Uterus (tissue), 4 donors: ENCODE results near the gene COL9A3. TPM values are rescaled to one million over a fixed set of nuclear protein-coding genes. Genes with fewer than 3 reads are reported as not detected.

Experiments
- DNase-seq, 2 donors: peaks; one replicate each; pipeline ENCODE4 v3.0.0-alpha.2; 2019 to 2020
- H3K27ac ChIP-seq, 2 donors: fragments of 200-600 bp; sonication (generic); 1 replicate in 1 of 2; 2 replicates in 1 of 2; pipeline ENCODE4 v1.5.1; 2016 to 2018
- H3K27me3 ChIP-seq, 2 donors: fragments of 200-600 bp; sonication (generic); one replicate each; pipeline ENCODE4 v1.5.1; 2018 to 2019; ENCODE audit warnings: control low read depth in 1 of 2
- H3K36me3 ChIP-seq, 2 donors: fragments of 200-600 bp; sonication (generic); one replicate each; pipeline ENCODE4 v1.5.1; 2019; ENCODE audit warnings: control low read depth in 1 of 2
- H3K4me1 ChIP-seq, 2 donors: fragments of 200-600 bp; sonication (generic); one replicate each; pipeline ENCODE4 v1.5.1; 2018 to 2019; ENCODE audit warnings: control low read depth in 1 of 2
- H3K4me3 ChIP-seq, 2 donors: fragments of 200-600 bp; sonication (generic); 1 replicate in 1 of 2; 2 replicates in 1 of 2; pipeline ENCODE4 v1.5.1; 2018 to 2019; ENCODE audit warnings: mild to moderate bottlenecking in 1 of 2
- H3K9me3 ChIP-seq, 2 donors: fragments of 200-600 bp; sonication (generic); one replicate each; pipeline ENCODE4 v1.5.1; 2019; ENCODE audit warnings: control low read depth in 1 of 2
- CTCF ChIP-seq, 4 experiments: fragments of 200-600 bp in 2 of 4; fragments of 450-650 bp in 2 of 4; sonication (generic) in 2 of 4; IDR thresholded peaks; one replicate each; pipeline ENCODE4 v1.5.1; 2016 to 2019; ENCODE audit warnings: antibody characterized with exemption in 4 of 4, mild to moderate bottlenecking in 2 of 4, moderate library complexity in 1 of 4
- POLR2A ChIP-seq, 2 donors: fragments of 450-650 bp; IDR thresholded peaks; one replicate each; pipeline ENCODE4 v1.6.1; 2016; ENCODE audit warnings: antibody characterized with exemption in 2 of 2, mild to moderate bottlenecking in 1 of 2, moderate library complexity in 1 of 2
- intact Hi-C: fragments of 100-400 bp; cut with DNase I; formaldehyde crosslinking; loops from one replicate; pipeline ENCODE4 v1.15.1; 2023; ENCODE audit warnings: low total_unique reads
- total RNA-seq, 4 donors: library from RNA; depleted of rRNA in 3 of 4; stranded (reverse); fragments of >200 nt in 3 of 4; gene quantifications; one replicate each; pipeline versions ENCODE4 v1.1.0 to v1.2.4, GENCODE V29; 2014 to 2023
- donor health status: DM: yes; HTN: yes; CAD: no.

COL9A3 gene
- total RNA-seq, 4 donors from 2014 or later, result 0.59 to 75.4 (median 16.3) TPM

GRCh38 chr20:62821726-62822210 is 4.9 kb downstream of the COL9A3 start:
- DNase-seq, result no peak
- Histone ChIP-seq H3K9me3 (no peaks in the 10 kb centered on the region), H3K4me3 (no peak overlapping the region), H3K27me3 (peaks cover 0 to 8% of the 10 kb centered on the region in 2 donors), H3K4me1 (peaks cover 7 to 27% of the 10 kb centered on the region in 2 donors), H3K27ac (no peak overlapping the region), H3K36me3 (no peaks in the 10 kb centered on the region)
- intact Hi-C loops, result no loop called here
- TF ChIP-seq CTCF (IDR thresholded peaks at IDR 0.05) (no peak), POLR2A (IDR thresholded peaks at IDR 0.05) (no peak)

- no peak for DNase-seq
- TF ChIP-seq POLR2A (IDR thresholded peaks at IDR 0.05) (no peak), CTCF (IDR thresholded peaks at IDR 0.05) (no peak)
- H3K36me3 ChIP-seq, result no peaks in the 10 kb centered on the region
- H3K4me1 ChIP-seq, result peaks cover 7 to 24% of the 10 kb centered on the region in 2 donors
- no peak overlapping the region for H3K4me3 ChIP-seq
- no peak overlapping the region for H3K27ac ChIP-seq
- peaks cover 0 to 6% of the 10 kb centered on the region in 2 donors for H3K27me3 ChIP-seq
- intact Hi-C loops, result no loop called here
- H3K9me3 ChIP-seq, result no peaks in the 10 kb centered on the region
Measured at GRCh38 chr20:62822239-62822787, 5.5 kb downstream of the COL9A3 start.

GRCh38 chr20:62822788-62823651 is 6.2 kb downstream of the COL9A3 start:
- H3K27me3 ChIP-seq, result no peaks in the 10 kb centered on the region
- no peak for DNase-seq
- intact Hi-C loops, result no loop called here
- H3K4me3 ChIP-seq, result no peak overlapping the region
- no peaks in the 10 kb centered on the region for H3K36me3 ChIP-seq
- H3K4me1 ChIP-seq, result peaks cover 7 to 17% of the 10 kb centered on the region in 2 donors
- TF ChIP-seq POLR2A (IDR thresholded peaks at IDR 0.05), result no peak
- no peak for TF ChIP-seq CTCF (IDR thresholded peaks at IDR 0.05)
- H3K9me3 ChIP-seq, result no peaks in the 10 kb centered on the region
- no peak overlapping the region for H3K27ac ChIP-seq

- no peak for DNase-seq
- intact Hi-C loops, result no loop called here
- H3K9me3 ChIP-seq, result no peaks in the 10 kb centered on the region
- no peak overlapping the region for H3K27ac ChIP-seq
- TF ChIP-seq CTCF (IDR thresholded peaks at IDR 0.05), result no peak
- no peaks in the 10 kb centered on the region for H3K27me3 ChIP-seq
- no peak overlapping the region for H3K4me3 ChIP-seq
- peaks cover 7 to 8% of the 10 kb centered on the region in 2 donors for H3K4me1 ChIP-seq
- H3K36me3 ChIP-seq, result no peaks in the 10 kb centered on the region
Measured at GRCh38 chr20:62823688-62824475, 7.0 kb downstream of the COL9A3 start.
